Inflammatory macrophage treated with lipopolysaccharide for 4 hours (primary cell): ENCODE results near the gene CHRNA9.

Source experiments
- DNase-seq: peaks from one replicate; pipeline ENCODE4 v3.0.0-alpha.2; 2020

CHRNA9 gene

DNA sequence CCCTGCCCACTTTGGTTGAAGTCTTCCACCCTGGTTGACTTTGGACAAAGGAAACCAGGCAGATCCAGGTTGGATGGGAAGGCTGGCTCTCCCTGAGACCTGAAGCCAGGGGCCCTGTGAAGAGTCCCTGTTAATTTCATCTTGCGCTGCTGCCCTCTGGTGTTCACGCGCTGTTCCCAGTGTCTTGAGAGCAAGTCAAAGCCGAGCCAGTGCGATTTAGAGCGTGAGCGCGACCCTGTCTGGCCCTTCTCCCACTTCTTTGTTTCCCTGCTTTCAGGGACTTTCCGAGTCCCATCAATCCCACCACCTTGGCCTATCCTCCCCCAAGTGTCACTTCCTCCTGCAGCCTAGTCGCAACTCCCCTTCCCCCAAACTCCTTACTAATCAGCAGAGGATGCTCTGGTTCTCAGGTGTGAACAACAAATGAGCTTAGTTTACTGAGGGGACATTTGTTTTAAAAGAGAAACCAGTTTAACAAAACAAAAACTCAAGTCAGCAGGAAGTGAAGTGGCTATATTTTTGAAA is 25.8 kb upstream of the CHRNA9 start:
- DNase-seq: peak; percentile 87

DNA sequence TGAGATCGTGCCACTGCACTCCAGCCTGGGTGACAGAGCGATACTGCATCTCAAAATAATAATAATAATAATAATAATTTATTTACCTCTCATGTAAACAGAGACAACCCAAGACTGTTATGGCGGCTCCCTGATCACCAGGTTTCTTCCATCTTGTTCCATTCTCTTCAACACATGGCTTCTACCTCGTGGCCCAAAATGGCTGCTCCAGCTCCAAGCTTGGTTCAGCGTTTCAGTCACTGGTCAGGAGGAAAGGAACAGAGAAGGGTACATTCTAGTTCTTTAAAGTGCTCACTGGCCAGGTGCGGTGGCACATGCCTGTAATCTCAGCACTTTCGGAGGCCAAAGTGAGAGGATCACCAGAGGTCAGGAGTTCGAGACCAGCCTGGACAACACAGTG is 24.9 kb upstream of the CHRNA9 start:
- no peak for DNase-seq

DNA sequence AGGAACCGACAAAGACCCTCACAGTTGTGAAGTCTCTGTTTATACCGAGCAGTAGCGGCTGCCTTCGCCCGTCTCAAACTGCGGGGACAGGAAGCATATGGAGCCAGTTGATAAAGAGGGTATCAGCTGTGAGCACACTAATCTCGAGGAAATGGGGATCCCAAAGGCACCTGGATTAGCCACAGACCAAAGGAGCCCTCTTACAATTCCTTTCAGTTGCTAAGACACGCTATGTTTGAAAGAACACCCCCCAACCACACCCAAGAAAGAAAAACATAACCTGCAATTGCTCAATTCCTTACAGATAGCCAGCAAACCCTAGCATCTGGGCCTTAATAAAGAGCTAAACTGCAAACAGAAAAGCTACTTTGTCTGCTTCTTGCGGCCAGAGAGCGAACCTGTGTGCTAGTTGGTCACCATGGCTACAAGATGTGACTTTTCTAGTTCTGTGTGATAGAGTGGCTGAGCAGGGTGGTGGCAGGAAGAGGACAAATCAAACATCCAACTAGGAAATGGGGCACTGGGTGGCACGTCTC is 23.3 kb upstream of the CHRNA9 start:
- DNase-seq: no peak

DNA sequence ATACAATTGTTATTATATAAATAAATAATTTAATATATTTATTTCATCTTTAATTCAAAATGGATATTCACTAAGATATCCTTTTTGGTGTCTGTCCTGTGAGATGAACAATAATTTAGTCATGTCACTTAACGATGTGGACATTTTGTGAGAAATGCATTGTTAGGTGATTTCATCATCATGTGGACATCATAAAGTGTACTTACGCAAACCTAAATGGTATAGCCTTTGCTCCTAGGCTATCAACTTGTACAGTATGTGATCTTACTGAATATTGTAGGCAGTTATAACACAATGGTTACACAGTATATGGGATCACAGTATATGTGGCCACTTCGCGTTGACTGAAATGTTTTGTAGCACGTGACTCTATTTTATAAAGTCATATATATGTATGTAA is 20.2 kb upstream of the CHRNA9 start:
- peak; percentile 93 for DNase-seq

DNA sequence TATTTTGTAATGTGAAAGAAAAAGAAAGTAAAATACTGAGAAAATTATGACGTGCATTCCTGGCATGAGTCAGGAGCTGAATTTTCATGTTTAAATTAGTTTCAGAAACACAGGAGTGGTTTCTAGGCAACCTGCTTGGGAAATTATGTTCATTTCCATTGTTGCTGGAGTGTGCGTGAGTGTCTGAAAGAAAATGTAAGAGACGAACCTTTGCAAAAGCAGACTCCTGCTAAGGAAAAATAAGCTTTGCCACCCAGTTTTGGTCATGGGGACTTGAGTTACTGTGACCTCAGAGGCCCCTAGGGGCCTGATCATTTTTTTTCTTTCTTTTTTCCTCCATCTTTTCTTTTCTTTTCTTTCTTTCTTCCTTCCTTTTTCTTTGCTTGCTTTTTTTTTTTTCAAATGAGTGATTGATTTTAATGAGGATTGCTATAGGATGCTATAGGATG is 18.8 kb upstream of the CHRNA9 start:
- DNase-seq: peak; percentile 98

DNA sequence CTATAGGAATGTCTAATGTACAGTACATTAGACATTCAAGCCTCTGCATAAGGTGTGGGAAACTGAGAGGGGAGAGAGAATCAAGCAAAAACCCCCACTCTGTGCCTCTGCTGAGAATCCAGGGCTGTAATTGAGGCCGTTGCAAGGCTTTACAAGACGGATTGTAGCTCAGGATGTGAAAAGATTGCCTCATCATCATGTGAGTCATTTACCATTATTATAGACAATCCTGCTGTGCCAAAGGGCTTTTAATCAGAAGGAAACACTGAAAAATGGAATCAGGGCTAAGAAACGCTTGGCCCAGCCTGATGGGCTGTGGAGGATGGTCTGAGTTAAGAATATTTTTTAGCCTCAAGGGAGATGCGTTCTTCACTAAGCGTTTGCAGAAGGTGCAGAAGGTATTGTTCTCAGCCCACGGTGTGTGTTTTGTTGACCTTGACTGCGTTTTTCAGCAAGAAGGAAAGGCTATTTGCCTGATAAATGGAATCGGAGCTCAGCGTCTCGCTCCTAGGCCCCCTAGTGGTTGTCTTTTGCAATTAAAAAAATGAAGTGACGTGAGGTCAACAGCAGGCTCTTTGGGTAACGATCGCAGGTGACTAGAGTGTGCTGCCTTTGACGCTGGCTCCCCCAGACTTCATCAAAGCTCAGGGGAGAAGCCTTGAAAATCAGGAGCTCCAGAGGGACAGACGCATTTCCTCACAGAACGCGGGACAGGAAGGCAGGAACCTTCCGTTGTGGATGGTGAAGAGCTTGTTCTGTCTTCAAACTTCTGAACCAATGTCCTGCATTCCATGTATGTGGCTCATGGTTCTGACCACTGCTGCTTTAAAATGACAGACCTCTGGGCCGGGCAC is 18.1 kb upstream of the CHRNA9 start:
- DNase-seq: peak; percentile 82

DNA sequence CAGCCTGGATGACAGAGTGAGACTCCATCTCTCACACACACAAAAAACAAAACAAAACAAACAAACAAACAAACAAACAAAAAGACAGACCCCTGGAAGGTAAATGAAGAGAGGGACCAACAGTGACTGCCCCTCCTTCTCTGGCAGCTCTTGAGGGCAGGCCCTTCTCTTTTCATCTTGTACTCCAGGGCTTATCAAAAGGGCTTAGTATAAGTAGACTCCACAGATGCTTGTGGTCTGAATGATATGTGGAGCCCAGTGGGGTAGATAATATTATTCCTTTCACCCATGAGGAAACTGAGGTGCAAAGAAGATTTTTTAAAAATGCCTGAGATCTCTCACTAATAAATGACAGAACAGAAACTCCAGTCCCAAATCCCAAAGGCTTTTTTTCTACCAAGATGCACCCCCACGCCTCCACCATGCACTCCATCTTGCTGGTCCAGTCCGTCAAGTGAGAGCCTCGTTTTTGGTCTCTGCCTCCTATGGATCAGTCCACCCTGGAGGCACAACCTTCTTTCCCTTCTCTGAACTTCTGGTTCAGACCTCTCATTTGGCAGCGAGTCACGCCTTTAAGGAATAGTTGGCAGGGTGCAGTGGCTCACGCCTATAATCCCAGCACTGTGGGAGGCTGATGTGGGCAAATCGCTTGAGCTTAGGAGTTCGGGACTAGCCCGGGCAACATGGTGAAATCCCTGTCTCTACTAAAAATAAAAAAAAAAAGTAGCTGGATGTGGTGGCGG is 17.0 kb upstream of the CHRNA9 start:
- DNase-seq: no peak

DNA sequence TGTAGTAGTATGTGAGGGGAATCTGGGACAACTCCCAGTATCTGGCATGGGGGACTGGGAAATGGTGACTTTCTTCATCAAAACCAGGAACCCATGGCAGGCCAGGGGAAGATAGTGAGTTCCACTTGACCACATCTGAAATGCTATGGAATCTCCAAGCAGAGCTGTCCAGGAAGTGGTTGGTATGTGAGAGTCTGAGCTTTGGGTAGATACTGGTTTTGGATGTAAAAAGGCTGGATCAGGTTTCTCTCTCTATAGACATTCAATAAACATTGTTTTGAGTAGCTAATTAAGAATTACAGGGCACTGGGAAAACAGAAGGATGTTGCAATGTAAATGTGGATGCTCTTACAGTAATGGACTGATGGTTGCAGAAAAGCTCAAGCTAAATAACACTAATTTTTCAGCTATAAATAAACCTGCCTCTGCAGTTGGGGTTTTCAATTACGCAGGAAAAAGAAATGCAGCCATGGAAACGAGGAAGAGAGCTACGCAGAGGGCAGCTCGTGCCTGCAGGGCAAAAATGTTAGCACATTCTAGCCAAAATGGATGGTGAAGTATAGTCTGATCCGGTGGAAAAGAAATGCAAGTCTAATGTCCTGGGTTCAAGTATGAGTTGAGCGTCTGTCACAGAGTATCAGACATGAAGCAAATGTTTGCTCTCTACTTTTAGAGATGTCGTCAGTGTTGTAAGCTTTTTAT is 13.4 kb upstream of the CHRNA9 start:
- no peak for DNase-seq

DNA sequence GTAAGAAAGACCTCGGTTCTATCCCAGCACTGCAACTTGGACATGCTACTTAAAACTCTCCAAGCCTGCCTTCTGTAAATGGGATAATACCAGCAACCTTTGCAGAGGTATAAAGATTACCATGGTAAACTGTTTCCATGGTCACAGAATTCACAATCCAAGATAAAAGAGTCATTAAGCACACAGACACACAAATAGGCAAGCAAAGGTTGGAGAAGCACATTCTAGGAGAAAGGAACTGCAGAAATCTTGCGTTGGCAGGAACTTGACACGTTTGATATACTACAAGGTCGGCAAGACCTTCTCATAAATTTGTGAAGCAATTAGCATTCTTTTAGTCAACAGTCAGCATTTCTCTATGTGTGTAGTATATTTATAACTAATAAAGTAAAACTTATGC is 12.3 kb upstream of the CHRNA9 start:
- DNase-seq: no peak

DNA sequence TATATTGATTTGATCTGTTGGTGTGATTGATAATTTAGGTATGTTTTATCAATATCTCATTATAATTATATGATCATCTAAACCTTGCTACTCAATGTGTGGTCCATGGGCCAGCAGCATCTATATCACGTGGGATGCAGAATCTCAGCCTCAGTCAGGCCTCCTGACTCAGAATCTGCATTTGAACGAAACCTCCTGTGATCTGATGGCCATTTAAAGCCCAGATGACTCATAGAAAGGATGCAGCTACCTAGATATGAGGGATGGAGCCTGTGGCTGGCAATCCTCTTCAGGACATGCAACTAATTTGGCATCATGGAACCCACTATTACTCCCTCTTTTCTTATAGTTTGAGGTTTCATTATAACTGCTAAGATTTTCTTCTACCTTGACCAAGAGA is 11.3 kb upstream of the CHRNA9 start:
- no peak for DNase-seq

DNA sequence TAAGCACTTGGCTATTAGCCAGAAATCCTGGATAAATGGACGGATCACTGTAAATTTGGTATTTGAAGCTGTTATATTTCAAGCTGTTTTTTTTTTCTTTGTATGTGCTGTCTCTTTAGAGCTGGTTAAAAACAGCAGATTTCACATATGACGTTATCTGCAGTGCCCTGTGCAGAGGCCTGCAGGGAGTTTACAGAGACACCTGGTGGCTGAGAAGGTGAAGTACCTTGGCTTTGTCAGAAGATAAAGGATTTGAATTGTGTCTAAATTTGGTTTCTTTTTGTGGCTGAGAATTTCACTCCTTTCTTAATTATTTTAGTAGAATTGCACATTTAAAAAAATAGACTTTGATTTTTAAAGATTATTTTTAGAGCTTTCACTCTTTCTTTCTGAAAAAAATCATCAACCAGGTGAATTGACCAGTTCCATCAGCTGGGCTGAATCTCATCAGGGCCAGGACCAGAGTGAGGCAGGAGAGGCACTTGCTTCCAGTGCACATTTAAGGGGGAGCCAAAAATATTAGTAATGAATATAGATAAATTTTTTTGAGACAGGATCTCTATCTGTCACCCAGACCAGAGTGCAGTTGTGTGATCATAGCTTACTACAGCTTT is 9.6 kb upstream of the CHRNA9 start:
- peak; percentile 76 for DNase-seq

DNA sequence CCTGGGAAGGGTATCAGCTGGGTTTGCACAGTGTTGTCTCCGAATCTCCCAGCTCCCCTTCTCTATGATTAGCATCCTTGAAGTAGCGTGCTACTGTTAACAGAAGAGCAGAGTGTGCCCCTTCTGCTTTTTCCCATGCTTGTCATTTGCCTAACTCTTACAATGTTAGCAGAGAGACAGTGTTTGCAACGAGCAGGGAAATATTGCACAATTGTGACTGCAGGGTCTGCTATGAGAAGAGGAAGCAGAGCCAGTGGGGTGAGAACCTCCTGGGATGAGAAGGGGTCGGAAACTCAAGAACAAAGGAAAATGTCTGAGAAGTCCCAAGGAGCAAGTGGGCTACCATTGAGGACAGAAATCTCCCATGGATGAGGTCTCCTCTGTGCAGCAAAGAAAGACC is 7.8 kb upstream of the CHRNA9 start:
- DNase-seq: peak; percentile 87

DNA sequence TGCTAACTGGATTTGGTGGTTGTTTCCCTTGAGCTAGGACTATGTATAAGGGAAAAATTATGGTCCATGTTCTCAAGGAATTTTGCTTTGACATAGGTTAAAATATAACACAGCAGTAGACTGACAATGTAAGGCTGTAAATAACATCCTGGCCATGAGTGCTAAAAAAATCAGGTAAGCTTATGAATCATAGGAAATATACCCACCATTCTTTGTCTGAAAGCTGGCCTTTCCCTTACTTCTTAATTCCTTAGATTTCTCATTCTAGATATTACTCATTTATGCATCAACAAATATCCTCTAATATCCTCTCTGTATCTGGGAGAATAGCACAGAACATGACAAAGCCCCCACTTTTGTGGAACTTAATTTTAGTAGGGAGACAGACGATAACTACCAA is 6.8 kb upstream of the CHRNA9 start:
- no peak for DNase-seq

DNA sequence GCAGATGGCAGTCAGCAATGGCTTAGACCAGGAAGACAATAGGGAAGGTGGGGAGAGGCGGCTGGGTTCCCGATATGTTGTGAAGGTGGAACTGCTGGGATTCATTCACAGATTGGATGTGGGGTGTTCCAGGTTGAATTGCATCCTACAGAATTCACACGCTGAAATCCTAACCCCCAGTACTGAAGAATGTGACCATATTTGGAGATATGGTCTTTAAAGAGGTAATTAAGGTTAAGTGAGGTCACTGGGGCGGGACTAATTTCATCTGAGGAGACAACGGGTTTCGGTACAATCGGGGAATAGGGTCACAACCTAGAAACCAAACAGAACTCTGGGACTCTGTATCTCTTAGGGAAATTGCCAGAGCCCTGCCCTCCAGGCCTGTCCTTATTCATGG is 5.3 kb upstream of the CHRNA9 start:
- DNase-seq: no peak

DNA sequence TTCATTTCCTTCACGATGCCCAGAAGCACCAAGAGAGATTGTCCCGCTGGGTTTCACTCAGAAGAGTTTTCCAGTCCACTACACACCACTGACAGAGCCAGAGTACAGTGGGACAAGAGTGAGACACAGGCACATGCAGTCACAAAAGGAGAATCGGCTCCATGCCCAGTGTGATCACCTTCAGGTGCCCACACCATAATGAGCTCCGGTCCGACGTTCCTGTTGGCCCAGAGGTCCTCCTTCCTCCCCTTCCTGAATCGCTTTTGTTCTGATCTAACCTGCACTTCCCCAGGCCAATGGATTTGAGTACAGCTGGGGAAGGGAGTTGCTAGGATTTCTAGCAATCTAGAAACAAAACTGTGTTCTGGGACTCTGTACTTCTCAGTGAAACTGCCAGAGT is 4.6 kb upstream of the CHRNA9 start:
- no peak for DNase-seq

DNA sequence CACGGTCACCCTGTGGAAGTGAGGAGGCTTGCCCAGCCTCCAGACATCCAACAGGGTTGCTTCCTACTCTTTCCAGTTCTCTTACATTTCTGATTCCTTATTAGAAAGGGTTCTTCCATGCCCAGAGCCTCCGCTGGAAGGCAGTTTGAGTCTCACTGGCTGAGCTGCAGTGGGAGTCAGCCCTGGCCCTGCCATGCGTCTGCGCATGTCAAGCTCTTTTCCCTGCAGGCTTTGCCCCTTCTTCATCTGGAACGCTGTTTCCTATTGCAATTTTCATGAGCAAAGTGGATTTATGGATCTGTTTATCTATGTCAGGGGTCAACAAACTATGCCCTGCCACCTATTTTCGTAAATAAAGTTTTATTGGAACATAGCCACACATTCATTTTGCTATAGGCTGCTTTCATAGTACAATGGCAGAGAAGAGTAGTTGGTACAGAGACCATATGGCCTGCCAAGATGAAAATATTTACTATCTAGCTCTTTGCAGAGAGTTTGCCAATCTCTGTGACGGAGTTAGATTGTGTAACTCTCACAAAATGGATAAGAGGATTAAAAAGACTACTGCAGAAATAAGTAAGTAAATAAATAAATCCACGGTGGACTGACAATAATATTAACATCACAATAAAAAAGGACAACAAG is 3.9 kb upstream of the CHRNA9 start:
- no peak for DNase-seq

DNA sequence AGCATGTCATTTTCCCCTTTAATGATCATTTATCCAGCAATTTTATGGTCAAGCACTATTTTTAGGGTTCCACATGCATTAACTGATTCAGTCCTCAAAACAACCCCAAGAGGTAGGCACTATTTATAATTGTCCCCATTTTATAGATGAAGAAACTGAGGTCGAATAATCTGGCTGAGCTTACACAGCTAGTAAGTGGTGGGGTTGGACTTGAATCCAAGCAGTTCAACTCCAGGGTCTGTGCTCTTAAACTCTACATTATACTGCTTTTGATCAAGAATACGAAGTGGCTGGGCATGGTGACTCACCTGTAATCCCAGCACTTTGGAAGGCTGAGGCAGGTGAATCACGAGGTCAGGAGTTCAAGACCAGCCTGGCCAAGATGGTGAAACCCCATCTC is 3.2 kb upstream of the CHRNA9 start:
- no peak for DNase-seq

DNA sequence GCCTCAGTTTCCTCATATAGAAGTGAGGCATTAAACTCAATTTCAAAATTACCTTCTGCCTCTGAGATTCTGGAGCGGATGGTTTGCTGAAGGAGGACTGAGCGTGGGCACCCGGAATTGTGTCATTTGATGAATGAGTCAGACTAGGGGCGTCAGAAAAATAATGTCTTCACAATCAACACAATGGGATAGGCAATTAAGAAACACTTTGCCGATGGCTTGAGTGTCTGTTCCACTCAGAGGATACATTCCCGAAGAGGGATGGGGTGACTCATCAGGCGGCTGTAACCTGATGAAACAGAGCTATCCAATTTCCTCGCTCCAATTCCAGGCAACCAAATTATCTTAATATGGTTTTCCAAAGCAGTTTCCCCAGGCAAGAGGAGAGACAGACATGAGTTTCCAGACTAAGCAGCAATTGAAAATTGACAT is 1.2 kb upstream of the CHRNA9 start:
- DNase-seq: no peak

DNA sequence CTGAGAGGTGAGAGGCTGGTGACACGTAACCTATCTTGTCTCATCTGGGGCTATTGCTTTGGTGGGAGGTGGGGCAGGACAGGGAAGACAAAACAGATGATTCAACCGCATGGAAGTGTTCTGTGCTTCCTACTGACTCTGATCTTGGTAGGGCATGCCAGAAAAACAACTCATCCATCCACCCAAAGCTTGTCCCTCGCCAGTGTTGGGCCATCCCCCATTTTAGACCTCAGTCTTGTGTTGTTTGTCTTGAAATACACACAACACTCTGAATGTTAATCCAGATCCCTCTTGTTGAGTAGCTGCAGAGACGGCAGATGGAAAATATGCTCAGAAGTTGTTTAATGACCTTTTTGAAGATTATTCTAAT is 377 bp downstream of the CHRNA9 start:
- no peak for DNase-seq

DNA sequence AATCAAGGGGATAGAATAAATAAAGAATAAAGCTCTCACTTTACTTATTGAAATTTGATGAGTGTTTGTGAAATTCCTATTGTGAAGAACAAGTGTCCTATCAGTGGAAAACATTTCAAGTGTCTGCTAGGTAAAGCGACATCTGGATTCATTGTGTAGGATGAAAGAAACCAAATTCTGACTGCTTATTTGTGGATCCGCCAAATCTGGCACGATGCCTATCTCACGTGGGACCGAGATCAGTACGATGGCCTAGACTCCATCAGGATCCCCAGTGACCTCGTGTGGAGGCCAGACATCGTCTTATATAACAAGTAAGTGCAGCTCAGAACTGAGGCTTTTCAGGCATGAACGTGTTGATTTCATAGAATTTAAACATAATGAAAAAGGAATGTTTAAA is 1.9 kb downstream of the CHRNA9 start:
- no peak for DNase-seq

DNA sequence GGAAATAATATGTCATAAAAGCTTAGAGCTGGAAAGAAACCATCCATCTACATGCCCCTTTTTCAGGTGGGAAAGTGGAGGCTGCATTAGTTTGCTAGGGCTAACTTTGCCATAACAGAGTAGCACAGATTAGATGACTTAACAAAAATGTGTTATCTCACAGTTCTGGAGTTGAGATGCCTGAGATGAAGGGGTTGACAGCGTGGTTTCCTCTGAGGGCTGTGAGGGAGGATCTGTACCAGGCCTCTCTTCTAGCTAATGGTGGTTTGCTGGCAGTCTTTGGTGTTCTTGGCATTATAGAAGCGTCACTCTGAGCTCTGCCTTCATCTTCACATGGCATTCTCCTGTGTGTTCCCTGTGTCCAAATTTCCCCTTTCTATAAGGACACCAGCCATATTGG is 2.4 kb downstream of the CHRNA9 start:
- DNase-seq: no peak

DNA sequence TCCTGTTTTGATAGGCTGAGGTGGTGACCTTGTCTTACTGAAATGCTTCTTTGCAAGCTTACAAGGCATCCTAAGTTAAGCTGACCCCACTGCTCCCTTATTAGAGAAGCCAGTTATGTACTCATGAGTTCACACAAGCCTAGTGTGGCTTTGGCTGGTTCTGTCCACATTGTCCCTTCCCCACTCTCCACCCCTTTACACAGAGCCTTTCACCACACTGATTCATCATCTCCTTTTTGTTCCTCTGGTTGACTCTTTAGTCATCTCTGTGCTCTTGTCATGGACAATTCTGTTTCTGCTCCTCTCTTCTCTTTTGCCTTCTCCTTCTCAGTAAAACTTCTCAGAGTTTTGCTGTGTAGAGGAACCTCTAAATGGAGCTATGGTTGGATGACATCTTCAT is 4.9 kb downstream of the CHRNA9 start:
- peak; percentile 72 for DNase-seq
